K562 (cell line): Measurements from ENCODE around the gene SPATA2L. TPM values are rescaled to one million over a fixed set of nuclear protein-coding genes. Genes with fewer than 3 reads are reported as not detected.

Experiments used
- ATF7 ChIP-seq: fragments of 450-650 bp; IDR thresholded peaks from 2 replicates; pipeline ENCODE4 v1.7.1; 2014; ENCODE audit warnings: mild to moderate bottlenecking, moderate library complexity
- BCL6 ChIP-seq: fragments of 250-450 bp; sonication (Bioruptor Pico); IDR thresholded peaks from 2 replicates; pipeline ENCODE4 v1.4.0; 2020
- BCLAF1 ChIP-seq, 2 experiments: fragments of 450-650 bp in 1 of 2; IDR thresholded peaks; 2 replicates each; pipeline ENCODE4 v1.6.1; 2011 to 2017; ENCODE audit warnings: low read depth in 2 of 2, antibody characterized with exemption in 1 of 2, borderline replicate concordance in 1 of 2, low read length in 1 of 2, mild to moderate bottlenecking in 1 of 2, mixed read lengths in 1 of 2; ENCODE audit not compliant: control insufficient read depth in 1 of 2
- CBFA2T3 ChIP-seq: fragments of 450-650 bp; IDR thresholded peaks from 2 replicates; pipeline ENCODE4 v1.6.1; 2017
- CC2D1A ChIP-seq: fragments of 450-650 bp; IDR thresholded peaks from 2 replicates; pipeline ENCODE4 v1.6.1; 2017; ENCODE audit warnings: mild to moderate bottlenecking
- CHD1 ChIP-seq: fragments of 200-600 bp; sonication (generic); IDR thresholded peaks from one replicate; pipeline ENCODE4 v1.6.1; 2012; ENCODE audit warnings: mild to moderate bottlenecking, moderate library complexity, low read length, inconsistent platforms
- ETS1 ChIP-seq: conservative IDR thresholded peaks from 2 replicates; pipeline ENCODE4 v1.6.1; 2011; ENCODE audit warnings: low read depth, mild to moderate bottlenecking, low read length; ENCODE audit not compliant: control insufficient read depth
- HBP1 ChIP-seq: fragments of 450-650 bp; formaldehyde crosslinking; IDR thresholded peaks from 2 replicates; pipeline ENCODE4 v1.4.0; 2022; ENCODE audit warnings: missing genetic modification characterization
- HDAC2 ChIP-seq: fragments of 450-650 bp; IDR thresholded peaks from 2 replicates; pipeline ENCODE4 v1.6.1; 2016; ENCODE audit warnings: mild to moderate bottlenecking
- MITF ChIP-seq: IDR thresholded peaks from 2 replicates; pipeline ENCODE4 v1.6.1; 2014; ENCODE audit warnings: antibody characterized with exemption
- NFRKB ChIP-seq: fragments of 450-650 bp; IDR thresholded peaks from 2 replicates; pipeline ENCODE4 v1.6.1; 2016; ENCODE audit warnings: low read depth
- PKNOX1 ChIP-seq: fragments of 450-650 bp; IDR thresholded peaks from 2 replicates; pipeline ENCODE4 v1.6.1; 2016
- RBM39 ChIP-seq: fragments of 200-400 bp; formaldehyde crosslinking; optimal IDR thresholded peaks from 2 replicates; pipeline ENCODE3; 2018; ENCODE audit warnings: low read depth, low read length
- TEAD2 ChIP-seq: fragments of 450-650 bp; IDR thresholded peaks from 2 replicates; pipeline ENCODE4 v1.6.1; 2016; ENCODE audit warnings: missing genetic modification characterization, control low read depth, missing compliant biosample characterization
- TEAD4 ChIP-seq, 2 experiments: sonication (generic) in 1 of 2; formaldehyde crosslinking in 1 of 2; IDR thresholded peaks; 2 replicates each; pipeline versions ENCODE4 v1.6.1 to v1.8.0; 2012 to 2022; ENCODE audit warnings: borderline replicate concordance in 1 of 2, inconsistent platforms in 1 of 2, low read length in 1 of 2, mild to moderate bottlenecking in 1 of 2, missing genetic modification reagents in 1 of 2
- ZBTB1 ChIP-seq: sonication (generic); formaldehyde crosslinking; IDR thresholded peaks from 2 replicates; pipeline ENCODE4 v1.8.1; 2023; ENCODE audit warnings: missing genetic modification reagents, low read depth, mild to moderate bottlenecking, borderline replicate concordance
- ZNF512 ChIP-seq: IDR thresholded peaks from 2 replicates; pipeline ENCODE4 v1.6.1; 2016; ENCODE audit warnings: missing genetic modification characterization, missing compliant biosample characterization
- polyA plus RNA-seq, 8 experiments: library from polyadenylated mRNA; depleted of rRNA in 4 of 8; stranded (reverse) in 5 of 8; unstranded in 3 of 8; fragments of >200 nt; fragmentation: Nextera tagmentation in 2 of 8; fragmentation: Illumina TruSeq in 1 of 8; extraction: Ambion mirVana in 2 of 8; extraction: Trizol in 1 of 8; gene quantifications; 2 replicates each; pipeline versions ENCODE4 v1.2.1 to v1.2.3, GENCODE V29; 2011 to 2014; ENCODE audit warnings: inconsistent platforms in 1 of 8, missing spikeins in 1 of 8
- total RNA-seq, 7 experiments: library from RNA; depleted of rRNA in 6 of 7; stranded (reverse); fragments of >200 nt in 6 of 7; fragmentation: Illumina TruSeq in 2 of 7; extraction: Trizol in 2 of 7; gene quantifications; 2 replicates each; pipeline versions ENCODE4 v1.2.1 to v1.2.3, GENCODE V29; 2011 to 2021; ENCODE audit warnings: low replicate concordance in 1 of 7

SPATA2L gene
- total and polyA plus RNA-seq, 9 of the 15 experiments (the other 6 are each of a cell fraction or from before 2014, with no cell fraction given): 0.13 to 19.2 (median 4.8) TPM; not detected in 1

GRCh38 chr16:89700649-89701424 lies 668 bp downstream of the SPATA2L start (continued):
- TF ChIP-seq BCLAF1 (IDR thresholded peaks at IDR 0.05; ENCODE audit: borderline replicate concordance in 1 of 2, control insufficient read depth in 1 of 2, low read depth in 2 of 2, low read length in 1 of 2): 0 out of 4 replicates have a peak, but pooled peaks of 1 of the 2 experiments have one; percentile 18
- TF ChIP-seq BCL6 (CRISPR knock-in tag): no peak
- no peak for TF ChIP-seq TEAD4 (IDR thresholded peaks at IDR 0.05; ENCODE audit: low read length)
- TF ChIP-seq TEAD4 (CRISPR knock-in tag; IDR thresholded peaks at IDR 0.05; ENCODE audit: borderline replicate concordance): 0 out of 2 replicates have a peak, but pooled peaks have one; percentile 72
- TF ChIP-seq CHD1: no peak
- TF ChIP-seq TEAD2 (tag): no peak
- TF ChIP-seq ZBTB1 (CRISPR knock-in tag): no peak; the same call in 1 of the 2 replicates
- TF ChIP-seq NFRKB: no peak
- no peak for TF ChIP-seq ATF7
- TF ChIP-seq HDAC2: no peak
- TF ChIP-seq CC2D1A: no peak
- no peak for TF ChIP-seq CBFA2T3
- TF ChIP-seq ETS1: peak; percentile 60
- TF ChIP-seq ZNF512: no peak
- TF ChIP-seq PKNOX1: no peak
- TF ChIP-seq HBP1: no peak
- TF ChIP-seq RBM39: no peak
- TF ChIP-seq MITF: no peak
